Neural cell (in vitro differentiated cells): ENCODE data around the gene C2CD2. TPM values are rescaled to one million over a fixed set of nuclear protein-coding genes. Genes with fewer than 3 reads are reported as not detected.

ENCODE experiments used
- H2AFZ ChIP-seq: fragments of 200-600, 300-800 bp; sonication (generic), shearing (Covaris generic); 2 replicates; pipeline ENCODE4 v1.6.0; 2014; ENCODE audit warnings: low read depth, mild to moderate bottlenecking, antibody characterized with exemption, low read length, moderate library complexity
- H3F3A ChIP-seq: fragments of 200-600 bp; shearing (Covaris generic); 2 replicates; pipeline ENCODE4 v1.6.1; 2016; ENCODE audit warnings: mild to moderate bottlenecking, moderate library complexity, mixed read lengths, antibody characterized with exemption, low read length; ENCODE audit not compliant: insufficient read depth, poor library complexity, severe bottlenecking
- H3K27ac ChIP-seq: fragments of 200-600, 300-800 bp; sonication (generic), shearing (Covaris generic); 2 replicates; pipeline ENCODE4 v1.5.1; 2014; ENCODE audit warnings: mild to moderate bottlenecking, low read length, moderate library complexity
- H3K27me3 ChIP-seq: fragments of 300-800, 200-600 bp; sonication (generic), shearing (Covaris generic); 2 replicates; pipeline ENCODE4 v1.6.0; 2014; ENCODE audit warnings: mild to moderate bottlenecking, low read depth, low read length, moderate library complexity; ENCODE audit not compliant: insufficient read depth
- H3K36me3 ChIP-seq: fragments of 300-800, 200-600 bp; sonication (generic), shearing (Covaris generic); 2 replicates; pipeline ENCODE4 v1.5.1; 2014; ENCODE audit warnings: mild to moderate bottlenecking, antibody characterized with exemption, low read length, moderate library complexity; ENCODE audit not compliant: insufficient read depth
- H3K4me2 ChIP-seq: fragments of 300-800, 200-600 bp; sonication (generic), shearing (Covaris generic); 2 replicates; pipeline ENCODE4 v1.6.0; 2014; ENCODE audit warnings: mild to moderate bottlenecking, low read length
- H3K4me3 ChIP-seq: fragments of 300-800, 200-600 bp; sonication (generic), shearing (Covaris generic); 2 replicates; pipeline ENCODE4 v1.5.1; 2014; ENCODE audit warnings: mild to moderate bottlenecking, low read length, moderate library complexity
- H3K79me2 ChIP-seq: fragments of 200-600 bp; shearing (Covaris generic); replicated peaks from 2 replicates; pipeline ENCODE4 v1.6.0; 2014; ENCODE audit warnings: mild to moderate bottlenecking, low read length, moderate library complexity; ENCODE audit not compliant: insufficient read depth
- H3K9ac ChIP-seq: fragments of 300-800, 200-600 bp; sonication (generic), shearing (Covaris generic); 2 replicates; pipeline ENCODE4 v1.6.1; 2016; ENCODE audit warnings: mild to moderate bottlenecking, low read length, mixed read lengths
- H3K9me2 ChIP-seq: fragments of 200-600 bp; shearing (Covaris generic); 2 replicates; pipeline ENCODE4 v1.6.1; 2016; ENCODE audit warnings: mild to moderate bottlenecking, low read length, mixed read lengths; ENCODE audit not compliant: insufficient read depth
- H3K9me3 ChIP-seq: fragments of 200-600, 300-800 bp; sonication (generic), shearing (Covaris generic); 2 replicates; pipeline ENCODE4 v1.6.1; 2016; ENCODE audit warnings: mild to moderate bottlenecking, mixed run types, low read length, moderate library complexity, mixed read lengths
- H4K20me1 ChIP-seq: fragments of 200-600 bp; shearing (Covaris generic); 2 replicates; pipeline ENCODE4 v1.6.1; 2016; ENCODE audit warnings: mild to moderate bottlenecking, mixed run types; ENCODE audit not compliant: insufficient read depth
- CTCF ChIP-seq: fragments of 450-650 bp; IDR thresholded peaks from 2 replicates; pipeline ENCODE4 v1.5.1; 2014; ENCODE audit warnings: antibody characterized with exemption, mild to moderate bottlenecking, moderate library complexity; ENCODE audit not compliant: poor library complexity, severe bottlenecking
- EP300 ChIP-seq: fragments of 450-650 bp; conservative IDR thresholded peaks from 2 replicates; pipeline ENCODE4 v1.6.1; 2014; ENCODE audit warnings: antibody characterized with exemption, mild to moderate bottlenecking, moderate library complexity; ENCODE audit not compliant: poor library complexity, severe bottlenecking
- EZH2 ChIP-seq: fragments of 200-600, 300-800 bp; shearing (Covaris generic), sonication (generic); IDR thresholded peaks from 2 replicates; pipeline ENCODE4 v1.6.1; 2014; ENCODE audit warnings: antibody characterized with exemption, low read length, borderline replicate concordance, mild to moderate bottlenecking; ENCODE audit not compliant: insufficient read depth, poor library complexity, severe bottlenecking
- MXI1 ChIP-seq: fragments of 450-650 bp; conservative IDR thresholded peaks from 2 replicates; pipeline ENCODE4 v1.6.1; 2014; ENCODE audit warnings: antibody characterized with exemption, mild to moderate bottlenecking; ENCODE audit not compliant: poor library complexity, severe bottlenecking
- POLR2AphosphoS5 ChIP-seq: IDR thresholded peaks from 2 replicates; pipeline ENCODE4 v1.6.1; 2012
- RAD21 ChIP-seq: fragments of 450-650 bp; conservative IDR thresholded peaks from 2 replicates; pipeline ENCODE4 v1.6.1; 2014; ENCODE audit warnings: antibody characterized with exemption, mild to moderate bottlenecking, moderate library complexity
- SMC3 ChIP-seq: fragments of 450-650 bp; conservative IDR thresholded peaks from 2 replicates; pipeline ENCODE4 v1.6.1; 2014; ENCODE audit warnings: antibody characterized with exemption, mild to moderate bottlenecking, moderate library complexity; ENCODE audit not compliant: poor library complexity
- TAF1 ChIP-seq: IDR thresholded peaks from 2 replicates; pipeline ENCODE4 v1.6.1; 2012; ENCODE audit warnings: low read depth
- polyA plus RNA-seq: library from polyadenylated mRNA; depleted of rRNA; stranded (reverse); fragments of >200 nt; gene quantifications from 2 replicates; pipeline ENCODE4 v1.2.3, GENCODE V29; 2014
- TF ChIP-seq, protein P1 (sequence below): IDR thresholded peaks from 2 replicates; pipeline ENCODE4 v1.6.1; 2012; ENCODE audit warnings: borderline replicate concordance

The C2CD2 gene
- polyA plus RNA-seq, 1 donor from 2014 or later: 0.88 TPM

- no peaks in the 10 kb centered on the region for H3K36me3 ChIP-seq
- H3F3A ChIP-seq: no peaks in the 10 kb centered on the region
- H3K9ac ChIP-seq: no peak overlapping the region
- no peak overlapping the region for H2AFZ ChIP-seq
- no peak overlapping the region for H3K27ac ChIP-seq
- H3K27me3 ChIP-seq: no peaks in the 10 kb centered on the region
- H3K9me3 ChIP-seq: no peaks in the 10 kb centered on the region
- H4K20me1 ChIP-seq: no peaks in the 10 kb centered on the region
- no peaks in the 10 kb centered on the region for H3K9me2 ChIP-seq
- TF ChIP-seq TAF1: no peak
- TF ChIP-seq MXI1: no peak
- no peak for TF ChIP-seq POLR2AphosphoS5
- TF ChIP-seq, protein P1, sequence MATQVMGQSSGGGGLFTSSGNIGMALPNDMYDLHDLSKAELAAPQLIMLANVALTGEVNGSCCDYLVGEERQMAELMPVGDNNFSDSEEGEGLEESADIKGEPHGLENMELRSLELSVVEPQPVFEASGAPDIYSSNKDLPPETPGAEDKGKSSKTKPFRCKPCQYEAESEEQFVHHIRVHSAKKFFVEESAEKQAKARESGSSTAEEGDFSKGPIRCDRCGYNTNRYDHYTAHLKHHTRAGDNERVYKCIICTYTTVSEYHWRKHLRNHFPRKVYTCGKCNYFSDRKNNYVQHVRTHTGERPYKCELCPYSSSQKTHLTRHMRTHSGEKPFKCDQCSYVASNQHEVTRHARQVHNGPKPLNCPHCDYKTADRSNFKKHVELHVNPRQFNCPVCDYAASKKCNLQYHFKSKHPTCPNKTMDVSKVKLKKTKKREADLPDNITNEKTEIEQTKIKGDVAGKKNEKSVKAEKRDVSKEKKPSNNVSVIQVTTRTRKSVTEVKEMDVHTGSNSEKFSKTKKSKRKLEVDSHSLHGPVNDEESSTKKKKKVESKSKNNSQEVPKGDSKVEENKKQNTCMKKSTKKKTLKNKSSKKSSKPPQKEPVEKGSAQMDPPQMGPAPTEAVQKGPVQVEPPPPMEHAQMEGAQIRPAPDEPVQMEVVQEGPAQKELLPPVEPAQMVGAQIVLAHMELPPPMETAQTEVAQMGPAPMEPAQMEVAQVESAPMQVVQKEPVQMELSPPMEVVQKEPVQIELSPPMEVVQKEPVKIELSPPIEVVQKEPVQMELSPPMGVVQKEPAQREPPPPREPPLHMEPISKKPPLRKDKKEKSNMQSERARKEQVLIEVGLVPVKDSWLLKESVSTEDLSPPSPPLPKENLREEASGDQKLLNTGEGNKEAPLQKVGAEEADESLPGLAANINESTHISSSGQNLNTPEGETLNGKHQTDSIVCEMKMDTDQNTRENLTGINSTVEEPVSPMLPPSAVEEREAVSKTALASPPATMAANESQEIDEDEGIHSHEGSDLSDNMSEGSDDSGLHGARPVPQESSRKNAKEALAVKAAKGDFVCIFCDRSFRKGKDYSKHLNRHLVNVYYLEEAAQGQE: no peak
- no peak for TF ChIP-seq RAD21
- TF ChIP-seq CTCF: no peak
- TF ChIP-seq EZH2: no peak
- H3K79me2 ChIP-seq: no peaks in the 10 kb centered on the region
- H3K4me3 ChIP-seq: no peak overlapping the region
- H3K4me2 ChIP-seq: no peak overlapping the region
These were observed 110.2 kb downstream of the C2CD2 start for GRCh38 chr21:41843584-41843983.

DNA sequence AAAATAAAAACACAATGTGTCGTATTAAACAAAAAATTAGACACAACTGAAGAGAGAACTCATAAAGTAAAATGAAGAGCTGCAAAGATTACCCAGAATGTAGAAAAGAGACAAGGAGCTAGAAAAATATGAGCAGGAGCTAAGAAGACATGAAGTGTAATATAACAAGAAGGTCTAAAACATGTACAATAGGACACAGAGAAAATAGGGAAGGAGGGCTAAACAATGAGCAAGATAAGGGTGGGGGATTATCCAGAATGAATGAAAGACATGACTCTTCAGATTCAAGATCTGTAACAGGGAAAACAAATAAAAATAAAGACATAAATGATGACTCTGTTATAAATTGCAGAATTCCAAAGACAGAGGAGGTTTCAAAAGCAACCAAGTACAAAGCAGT lies 112.9 kb downstream of the C2CD2 start:
- no peaks in the 10 kb centered on the region for H3K27me3 ChIP-seq
- no peaks in the 10 kb centered on the region for H4K20me1 ChIP-seq
- H3K79me2 ChIP-seq: no peaks in the 10 kb centered on the region
- no peak for TF ChIP-seq CTCF
- TF ChIP-seq, protein P1: no peak
- no peak for TF ChIP-seq MXI1
- no peak for TF ChIP-seq SMC3
- no peak for TF ChIP-seq EZH2
- TF ChIP-seq EP300: no peak
- no peak for TF ChIP-seq TAF1
- TF ChIP-seq POLR2AphosphoS5: no peak
- no peak for TF ChIP-seq RAD21
- no peaks in the 10 kb centered on the region for H3K9me3 ChIP-seq
- no peaks in the 10 kb centered on the region for H3K36me3 ChIP-seq
- no peak overlapping the region for H3K4me3 ChIP-seq
- no peak overlapping the region for H3K9ac ChIP-seq
- H3K4me2 ChIP-seq: no peak overlapping the region
- H3K27ac ChIP-seq: no peak overlapping the region
- no peak overlapping the region for H2AFZ ChIP-seq
- no peaks in the 10 kb centered on the region for H3K9me2 ChIP-seq
- H3F3A ChIP-seq: no peaks in the 10 kb centered on the region
